ENCODE results near the gene CHMP5.

- TF ChIP-seq CTCF (conservative IDR thresholded peaks at IDR 0.05; ENCODE audit: low read length) (no peak), EZH2phosphoT487 (IDR thresholded peaks at IDR 0.05; ENCODE audit: borderline replicate concordance, low read depth, low read length) (no peak)
These were observed 43.9 kb upstream of the CHMP5 start for GRCh38 chr9:33220681-33221567.
